Measurements from ENCODE around the gene FAM135A.

- no peak for TF ChIP-seq CTCF (IDR thresholded peaks at IDR 0.05 in 2 of 3, conservative IDR thresholded peaks at IDR 0.05 in 1 of 3; ENCODE audit: control insufficient read depth in 2 of 3, extremely low read depth in 1 of 3, insufficient read depth in 1 of 3, low read depth in 3 of 3, low read length in 3 of 3)
- TF ChIP-seq GABPA (IDR thresholded peaks at IDR 0.05; ENCODE audit: low read depth), result no peak
- TF ChIP-seq HCFC1 (IDR thresholded peaks at IDR 0.05; ENCODE audit: low read length), result no peak
- TF ChIP-seq CREM (IDR thresholded peaks at IDR 0.05; ENCODE audit: low read depth), result no peak
Observed at GRCh38 chr6:70380771-70381416, 32.4 kb upstream of the FAM135A start.

All from GM12878 (cell line).